ENCODE measurements around the gene EVX2. TPM values are rescaled to one million over a fixed set of nuclear protein-coding genes. Genes with fewer than 3 reads are reported as not detected.
A peak's percentile ranks its signal among the peaks of the same experiment; 100 is the strongest.

EVX2 gene
- total RNA-seq, 2 donors from 2014 or later = 1.2 to 1.6 TPM

GRCh38 chr2:176084611-176085119 is 903 bp upstream of the EVX2 start:
- Histone ChIP-seq H3K36me3 (no peaks in the 10 kb centered on the region), H3K27me3 (replicated peaks; ENCODE audit: insufficient read depth) (peaks cover 28% of the 10 kb centered on the region), H3K27ac (peak overlapping the region; percentile 77 to 82), H3K9me3 (no peaks in the 10 kb centered on the region), H3K4me1 (replicated peaks) (no peaks in the 10 kb centered on the region), H3K4me3 (peak overlapping the region; percentile 26 to 33)
- intact Hi-C loops (cut with DNase I) = loop anchor here (5.0 kb wide), 2 partner anchors 717 to 832 kb away; no protein-coding TSS in a partner anchor
- TF ChIP-seq POLR2AphosphoS5 (IDR thresholded peaks at IDR 0.05) (no peak), POLR2A (IDR thresholded peaks at IDR 0.05) (no peak), CTCF (IDR thresholded peaks at IDR 0.05) (no peak)
- no peak for DNase-seq (ENCODE audit: low spot score)
- 1% methylated on average over 26 of the region's 26 CpGs for WGBS

DNA sequence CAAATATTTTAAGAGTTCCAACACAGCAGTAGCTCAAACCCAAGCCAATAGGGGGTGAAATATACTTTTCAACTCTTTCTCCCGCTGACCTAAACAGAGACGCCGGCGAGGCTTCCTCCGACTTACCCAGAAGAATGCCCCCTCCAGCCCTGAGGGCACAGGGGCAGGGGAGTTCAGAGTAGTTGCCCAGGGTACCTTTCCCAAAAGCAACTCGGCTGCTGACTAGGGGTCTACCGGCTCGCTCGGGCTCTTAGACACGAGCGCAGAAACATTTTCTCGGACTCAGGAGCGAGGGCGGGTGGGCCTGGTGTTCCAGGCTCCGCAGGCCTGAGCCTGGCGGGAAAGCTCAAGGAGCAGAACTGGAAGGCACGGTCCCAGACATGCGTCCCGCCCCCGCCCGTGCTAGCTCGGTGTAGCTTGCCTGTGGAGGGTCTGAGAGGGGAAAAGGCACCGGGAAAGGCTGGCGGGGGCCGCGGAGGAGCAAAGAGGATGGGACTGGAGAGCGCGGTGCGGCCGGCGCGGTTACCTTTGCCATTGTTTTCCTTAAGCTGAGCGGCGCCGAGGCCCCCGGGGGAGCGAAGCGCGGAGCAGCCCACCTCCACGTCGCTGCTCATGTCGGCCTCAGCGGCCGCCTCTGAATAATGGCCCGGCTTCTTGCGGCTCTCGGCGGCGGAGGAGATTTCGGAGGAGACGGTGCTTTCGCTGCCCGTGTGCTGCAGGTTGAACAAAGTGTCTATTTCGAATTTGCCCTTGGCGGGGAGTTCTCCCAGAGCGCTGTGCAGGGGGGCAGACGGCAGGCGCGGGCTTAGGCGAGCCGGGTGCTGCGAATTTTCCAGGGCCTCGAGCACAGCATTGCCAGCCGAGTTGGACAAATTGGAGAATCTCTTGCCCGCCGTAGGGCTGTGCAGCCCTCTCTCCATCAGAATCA is 674 bp downstream of the EVX2 start:
- Histone ChIP-seq H3K4me1 (replicated peaks) (no peaks in the 10 kb centered on the region), H3K9me3 (no peaks in the 10 kb centered on the region), H3K27me3 (replicated peaks; ENCODE audit: insufficient read depth) (peaks cover 35% of the 10 kb centered on the region), H3K36me3 (no peaks in the 10 kb centered on the region), H3K4me3 (peak overlapping the region; percentile 20 to 33), H3K27ac (peak overlapping the region; percentile 77 to 82)
- intact Hi-C loops (cut with DNase I) = no loop called here
- DNase-seq (ENCODE audit: low spot score) = no peak
- TF ChIP-seq POLR2A (IDR thresholded peaks at IDR 0.05) = no peak
- TF ChIP-seq CTCF (IDR thresholded peaks at IDR 0.05) = no peak
- no peak for TF ChIP-seq POLR2AphosphoS5 (IDR thresholded peaks at IDR 0.05)
- 4% methylated on average over 63 of the region's 66 CpGs for WGBS

- no peaks in the 10 kb centered on the region for H3K4me1 ChIP-seq (replicated peaks)
Measured at GRCh38 chr2:176082525-176082823, 1.3 kb downstream of the EVX2 start.

DNA sequence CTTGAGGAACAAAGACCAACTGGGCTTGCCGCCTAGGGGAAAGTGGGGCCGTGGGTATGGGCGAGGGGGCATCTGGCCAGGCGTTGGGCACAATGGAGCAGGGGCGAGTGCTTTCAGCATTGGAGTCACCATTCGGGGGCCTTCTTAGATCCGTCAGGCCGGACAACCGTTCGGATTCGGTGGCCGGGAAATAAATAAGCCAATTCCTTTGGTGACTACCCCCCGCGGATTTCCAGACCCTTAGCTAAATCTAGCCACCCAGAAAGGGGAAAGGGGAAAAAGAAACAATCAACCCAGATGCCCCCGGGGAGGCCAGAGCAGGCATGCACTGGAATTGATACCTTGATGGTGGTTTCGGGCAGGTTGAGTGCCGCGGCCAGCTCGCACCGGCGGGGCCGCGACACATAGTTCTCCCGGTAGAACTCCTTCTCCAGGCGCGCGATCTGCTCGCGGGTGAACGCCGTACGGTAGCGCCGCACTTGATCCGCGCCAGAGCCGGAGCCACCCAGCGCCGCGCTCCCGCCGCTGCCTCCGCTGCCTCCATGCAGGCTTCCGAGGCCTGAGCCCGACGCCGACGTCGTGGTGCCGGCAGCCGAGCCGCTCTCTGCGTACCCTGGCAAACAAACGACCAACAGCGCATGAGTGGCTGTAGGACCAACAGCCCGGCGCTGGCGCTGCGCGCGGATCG is 1.8 kb downstream of the EVX2 start:
- no peak for TF ChIP-seq CTCF (IDR thresholded peaks at IDR 0.05)
- TF ChIP-seq POLR2A (IDR thresholded peaks at IDR 0.05) = no peak
- TF ChIP-seq POLR2AphosphoS5 (IDR thresholded peaks at IDR 0.05) = no peak

More at GRCh38 chr2:176082525-176082823, 1.3 kb downstream of the EVX2 start:
- H3K27me3 ChIP-seq (replicated peaks; ENCODE audit: insufficient read depth) = peaks cover 29% of the 10 kb centered on the region
- no peaks in the 10 kb centered on the region for H3K9me3 ChIP-seq
- intact Hi-C loops (cut with DNase I) = no loop called here
- WGBS = 9% methylated on average over 10 of the region's 10 CpGs
- no peaks in the 10 kb centered on the region for H3K36me3 ChIP-seq
- TF ChIP-seq CTCF (IDR thresholded peaks at IDR 0.05) (no peak), POLR2A (IDR thresholded peaks at IDR 0.05) (no peak), POLR2AphosphoS5 (IDR thresholded peaks at IDR 0.05) (no peak)
- peak overlapping the region; percentile 77 to 82 for H3K27ac ChIP-seq
- peak overlapping the region; percentile 20 to 33 for H3K4me3 ChIP-seq
- DNase-seq (ENCODE audit: low spot score) = no peak

More for the DNA sequence above, 1.8 kb downstream of the EVX2 start:
- intact Hi-C loops (cut with DNase I) = no loop called here
- Histone ChIP-seq H3K9me3 (no peaks in the 10 kb centered on the region), H3K4me3 (peak overlapping the region; percentile 20 to 33), H3K27ac (peak overlapping the region; percentile 77 to 82), H3K27me3 (replicated peaks; ENCODE audit: insufficient read depth) (peaks cover 28% of the 10 kb centered on the region), H3K4me1 (replicated peaks) (no peaks in the 10 kb centered on the region), H3K36me3 (no peaks in the 10 kb centered on the region)
- WGBS = 8% methylated on average over 61 of the region's 62 CpGs
- DNase-seq (ENCODE audit: low spot score) = no peak

Measured in prostate gland (tissue), 2 donors.